ENCODE results near the gene GDF10.

DNA sequence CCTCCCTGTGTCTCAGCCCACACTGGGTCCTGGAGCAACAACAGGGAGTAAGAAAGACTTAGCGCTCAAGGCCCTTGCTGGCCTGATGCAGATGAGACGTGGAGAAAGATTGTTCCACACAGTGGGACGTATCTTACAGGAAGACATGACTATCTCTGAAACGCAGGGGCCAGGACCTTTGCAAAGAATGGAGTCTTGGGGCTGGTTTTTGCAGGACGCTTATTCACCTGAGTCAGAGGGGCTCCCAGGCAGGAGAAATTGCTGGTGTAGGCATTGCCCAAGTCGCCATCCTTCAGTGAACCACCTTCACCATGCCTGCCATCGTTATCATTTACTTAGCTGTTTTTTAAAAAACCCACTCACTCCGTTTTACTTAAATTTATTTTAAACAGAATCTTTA is 11.8 kb upstream of the GDF10 start:
- TF ChIP-seq EP300 (IDR thresholded peaks at IDR 0.05): no peak
- TF ChIP-seq POLR2A (IDR thresholded peaks at IDR 0.05): no peak
